ENCODE results near the gene PHLPP1.

The PHLPP1 gene

DNA sequence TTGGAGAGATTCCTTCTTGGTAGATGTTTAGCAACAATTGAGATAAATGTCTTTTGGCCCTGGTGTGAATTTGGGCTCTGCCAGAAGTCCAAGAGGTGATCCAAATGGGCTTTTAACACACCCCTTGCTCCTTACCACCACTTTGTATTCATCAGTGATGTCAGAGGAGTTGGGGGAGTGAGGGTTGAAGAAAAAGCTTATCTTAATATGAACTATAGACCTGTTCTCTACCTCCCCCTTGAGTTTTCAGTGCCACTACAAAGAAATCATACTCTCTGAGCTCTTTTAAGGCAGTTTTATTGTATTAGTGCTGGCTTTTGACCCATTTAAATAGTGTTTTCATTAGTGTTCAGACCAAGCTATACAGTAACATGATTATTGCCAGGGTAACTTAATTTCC lies 229.1 kb downstream of the PHLPP1 start:
- no peak for TF ChIP-seq RARB (CRISPR knock-in tag; IDR thresholded peaks at IDR 0.05)
- TF ChIP-seq TOX (CRISPR knock-in tag; IDR thresholded peaks at IDR 0.05; ENCODE audit: borderline replicate concordance): no peak
- no peak for TF ChIP-seq ESRRG (CRISPR knock-in tag; IDR thresholded peaks at IDR 0.05)
- TF ChIP-seq, protein P1, sequence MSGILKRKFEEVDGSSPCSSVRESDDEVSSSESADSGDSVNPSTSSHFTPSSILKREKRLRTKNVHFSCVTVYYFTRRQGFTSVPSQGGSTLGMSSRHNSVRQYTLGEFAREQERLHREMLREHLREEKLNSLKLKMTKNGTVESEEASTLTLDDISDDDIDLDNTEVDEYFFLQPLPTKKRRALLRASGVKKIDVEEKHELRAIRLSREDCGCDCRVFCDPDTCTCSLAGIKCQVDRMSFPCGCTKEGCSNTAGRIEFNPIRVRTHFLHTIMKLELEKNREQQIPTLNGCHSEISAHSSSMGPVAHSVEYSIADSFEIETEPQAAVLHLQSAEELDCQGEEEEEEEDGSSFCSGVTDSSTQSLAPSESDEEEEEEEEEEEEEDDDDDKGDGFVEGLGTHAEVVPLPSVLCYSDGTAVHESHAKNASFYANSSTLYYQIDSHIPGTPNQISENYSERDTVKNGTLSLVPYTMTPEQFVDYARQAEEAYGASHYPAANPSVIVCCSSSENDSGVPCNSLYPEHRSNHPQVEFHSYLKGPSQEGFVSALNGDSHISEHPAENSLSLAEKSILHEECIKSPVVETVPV (CRISPR knock-in tag; IDR thresholded peaks at IDR 0.05): no peak
- no peak for TF ChIP-seq ZC3H10 (CRISPR knock-in tag; IDR thresholded peaks at IDR 0.05)
- no peak for TF ChIP-seq OSR1 (CRISPR knock-in tag; IDR thresholded peaks at IDR 0.05)
- TF ChIP-seq ISL1 (CRISPR knock-in tag; IDR thresholded peaks at IDR 0.05): peak; percentile 65; the same call in 1 of the 2 replicates
- no peak for ATAC-seq

DNA sequence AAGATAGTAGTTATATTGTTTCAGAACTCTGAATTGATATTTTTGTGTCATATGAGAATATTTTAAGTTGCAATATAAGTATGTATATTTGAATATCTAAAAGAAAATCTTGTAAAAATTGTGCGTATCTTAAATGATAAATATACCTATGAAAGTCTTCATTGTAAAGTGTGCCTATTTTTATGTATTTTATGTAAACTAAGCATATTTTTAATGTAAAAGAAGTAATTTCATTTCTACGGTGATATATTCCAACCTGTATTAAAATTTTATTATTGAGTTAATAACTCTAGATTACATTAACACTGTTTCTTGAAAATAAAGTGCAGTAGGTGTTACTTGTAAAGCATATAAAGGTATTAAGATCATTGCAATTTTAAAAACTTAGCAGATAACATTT lies 233.4 kb downstream of the PHLPP1 start:
- no peak for ATAC-seq
- TF ChIP-seq TOX (CRISPR knock-in tag; IDR thresholded peaks at IDR 0.05; ENCODE audit: borderline replicate concordance) (no peak), ESRRG (CRISPR knock-in tag; IDR thresholded peaks at IDR 0.05) (no peak), CSDC2 (CRISPR knock-in tag; IDR thresholded peaks at IDR 0.05) (no peak), BACH2 (CRISPR knock-in tag; IDR thresholded peaks at IDR 0.05; ENCODE audit: borderline replicate concordance) (no peak), SNAI2 (CRISPR knock-in tag; IDR thresholded peaks at IDR 0.05) (no peak), RARB (CRISPR knock-in tag; IDR thresholded peaks at IDR 0.05) (no peak), ZNF8 (CRISPR knock-in tag; IDR thresholded peaks at IDR 0.05) (no peak), ZFP3 (CRISPR knock-in tag; IDR thresholded peaks at IDR 0.05) (no peak)
- TF ChIP-seq, protein P2, sequence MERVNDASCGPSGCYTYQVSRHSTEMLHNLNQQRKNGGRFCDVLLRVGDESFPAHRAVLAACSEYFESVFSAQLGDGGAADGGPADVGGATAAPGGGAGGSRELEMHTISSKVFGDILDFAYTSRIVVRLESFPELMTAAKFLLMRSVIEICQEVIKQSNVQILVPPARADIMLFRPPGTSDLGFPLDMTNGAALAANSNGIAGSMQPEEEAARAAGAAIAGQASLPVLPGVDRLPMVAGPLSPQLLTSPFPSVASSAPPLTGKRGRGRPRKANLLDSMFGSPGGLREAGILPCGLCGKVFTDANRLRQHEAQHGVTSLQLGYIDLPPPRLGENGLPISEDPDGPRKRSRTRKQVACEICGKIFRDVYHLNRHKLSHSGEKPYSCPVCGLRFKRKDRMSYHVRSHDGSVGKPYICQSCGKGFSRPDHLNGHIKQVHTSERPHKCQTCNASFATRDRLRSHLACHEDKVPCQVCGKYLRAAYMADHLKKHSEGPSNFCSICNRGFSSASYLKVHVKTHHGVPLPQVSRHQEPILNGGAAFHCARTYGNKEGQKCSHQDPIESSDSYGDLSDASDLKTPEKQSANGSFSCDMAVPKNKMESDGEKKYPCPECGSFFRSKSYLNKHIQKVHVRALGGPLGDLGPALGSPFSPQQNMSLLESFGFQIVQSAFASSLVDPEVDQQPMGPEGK (CRISPR knock-in tag; IDR thresholded peaks at IDR 0.05; ENCODE audit: borderline replicate concordance): no peak
- TF ChIP-seq, protein P1 (CRISPR knock-in tag; IDR thresholded peaks at IDR 0.05): no peak

DNA sequence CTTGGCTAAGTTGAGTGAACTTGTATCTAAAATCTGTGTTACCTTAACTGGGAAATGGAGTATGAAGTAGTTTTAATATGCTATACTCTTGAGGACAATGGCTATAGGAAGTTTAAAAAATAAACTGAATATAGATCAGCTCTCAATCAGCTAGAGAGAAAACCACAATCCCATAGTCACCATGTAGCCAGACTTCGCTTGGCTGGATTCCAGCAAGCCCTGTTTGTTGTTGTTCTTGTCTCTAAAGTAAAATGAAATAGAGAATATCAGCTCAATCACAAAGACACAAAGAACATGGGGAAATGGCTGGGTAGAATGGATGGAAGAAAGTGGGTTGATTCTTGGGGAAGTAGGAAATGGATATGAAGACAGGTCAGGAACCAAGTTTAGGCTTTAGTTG lies 234.9 kb downstream of the PHLPP1 start:
- ATAC-seq: no peak
- no peak for TF ChIP-seq TOX (CRISPR knock-in tag; IDR thresholded peaks at IDR 0.05; ENCODE audit: borderline replicate concordance)
- no peak for TF ChIP-seq ARNTL (CRISPR knock-in tag; IDR thresholded peaks at IDR 0.05; ENCODE audit: borderline replicate concordance, low read depth)
- no peak for TF ChIP-seq GLIS3 (CRISPR knock-in tag; IDR thresholded peaks at IDR 0.05)
- TF ChIP-seq OSR1 (CRISPR knock-in tag; IDR thresholded peaks at IDR 0.05): no peak
- TF ChIP-seq, protein P2 (CRISPR knock-in tag; IDR thresholded peaks at IDR 0.05; ENCODE audit: borderline replicate concordance): no peak
- TF ChIP-seq, protein P3, sequence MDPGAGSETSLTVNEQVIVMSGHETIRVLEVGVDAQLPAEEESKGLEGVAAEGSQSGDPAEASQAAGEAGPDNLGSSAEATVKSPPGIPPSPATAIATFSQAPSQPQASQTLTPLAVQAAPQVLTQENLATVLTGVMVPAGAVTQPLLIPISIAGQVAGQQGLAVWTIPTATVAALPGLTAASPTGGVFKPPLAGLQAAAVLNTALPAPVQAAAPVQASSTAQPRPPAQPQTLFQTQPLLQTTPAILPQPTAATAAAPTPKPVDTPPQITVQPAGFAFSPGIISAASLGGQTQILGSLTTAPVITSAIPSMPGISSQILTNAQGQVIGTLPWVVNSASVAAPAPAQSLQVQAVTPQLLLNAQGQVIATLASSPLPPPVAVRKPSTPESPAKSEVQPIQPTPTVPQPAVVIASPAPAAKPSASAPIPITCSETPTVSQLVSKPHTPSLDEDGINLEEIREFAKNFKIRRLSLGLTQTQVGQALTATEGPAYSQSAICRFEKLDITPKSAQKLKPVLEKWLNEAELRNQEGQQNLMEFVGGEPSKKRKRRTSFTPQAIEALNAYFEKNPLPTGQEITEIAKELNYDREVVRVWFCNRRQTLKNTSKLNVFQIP (CRISPR knock-in tag; IDR thresholded peaks at IDR 0.05; ENCODE audit: borderline replicate concordance, low read depth): no peak
- TF ChIP-seq BACH2 (CRISPR knock-in tag; IDR thresholded peaks at IDR 0.05; ENCODE audit: borderline replicate concordance): no peak
- no peak for TF ChIP-seq ISL1 (CRISPR knock-in tag; IDR thresholded peaks at IDR 0.05)
- TF ChIP-seq, protein P4, sequence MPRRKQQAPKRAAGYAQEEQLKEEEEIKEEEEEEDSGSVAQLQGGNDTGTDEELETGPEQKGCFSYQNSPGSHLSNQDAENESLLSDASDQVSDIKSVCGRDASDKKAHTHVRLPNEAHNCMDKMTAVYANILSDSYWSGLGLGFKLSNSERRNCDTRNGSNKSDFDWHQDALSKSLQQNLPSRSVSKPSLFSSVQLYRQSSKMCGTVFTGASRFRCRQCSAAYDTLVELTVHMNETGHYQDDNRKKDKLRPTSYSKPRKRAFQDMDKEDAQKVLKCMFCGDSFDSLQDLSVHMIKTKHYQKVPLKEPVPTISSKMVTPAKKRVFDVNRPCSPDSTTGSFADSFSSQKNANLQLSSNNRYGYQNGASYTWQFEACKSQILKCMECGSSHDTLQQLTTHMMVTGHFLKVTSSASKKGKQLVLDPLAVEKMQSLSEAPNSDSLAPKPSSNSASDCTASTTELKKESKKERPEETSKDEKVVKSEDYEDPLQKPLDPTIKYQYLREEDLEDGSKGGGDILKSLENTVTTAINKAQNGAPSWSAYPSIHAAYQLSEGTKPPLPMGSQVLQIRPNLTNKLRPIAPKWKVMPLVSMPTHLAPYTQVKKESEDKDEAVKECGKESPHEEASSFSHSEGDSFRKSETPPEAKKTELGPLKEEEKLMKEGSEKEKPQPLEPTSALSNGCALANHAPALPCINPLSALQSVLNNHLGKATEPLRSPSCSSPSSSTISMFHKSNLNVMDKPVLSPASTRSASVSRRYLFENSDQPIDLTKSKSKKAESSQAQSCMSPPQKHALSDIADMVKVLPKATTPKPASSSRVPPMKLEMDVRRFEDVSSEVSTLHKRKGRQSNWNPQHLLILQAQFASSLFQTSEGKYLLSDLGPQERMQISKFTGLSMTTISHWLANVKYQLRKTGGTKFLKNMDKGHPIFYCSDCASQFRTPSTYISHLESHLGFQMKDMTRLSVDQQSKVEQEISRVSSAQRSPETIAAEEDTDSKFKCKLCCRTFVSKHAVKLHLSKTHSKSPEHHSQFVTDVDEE (CRISPR knock-in tag; IDR thresholded peaks at IDR 0.05): no peak

Measured in SK-N-SH treated with all-trans-retinoic acid at 6 μM for 48 hours (cell line).